ENCODE results near the gene HABP4.
A peak's percentile ranks its signal among the peaks of the same experiment; 100 is the strongest.

HABP4 gene

GRCh38 chr9:96436063-96436455, 13.9 kb upstream of the HABP4 start:
- DNase-seq, result no peak

- DNase-seq, result no peak
Observed at GRCh38 chr9:96436456-96437126, 13.4 kb upstream of the HABP4 start.

- no peak for DNase-seq
Observed at GRCh38 chr9:96437454-96437853, 12.5 kb upstream of the HABP4 start.

- DNase-seq, result no peak
Observed at GRCh38 chr9:96440671-96441199, 9.2 kb upstream of the HABP4 start.

GRCh38 chr9:96441798-96442445, 8.0 kb upstream of the HABP4 start:
- peak; percentile 24 for DNase-seq

GRCh38 chr9:96442491-96442890, 7.5 kb upstream of the HABP4 start:
- no peak for DNase-seq

- no peak for DNase-seq
Observed at GRCh38 chr9:96447406-96447805, 2.6 kb upstream of the HABP4 start.

- no peak for DNase-seq
Observed at GRCh38 chr9:96448546-96449170, 1.3 kb upstream of the HABP4 start.

GRCh38 chr9:96449523-96449844, 485 bp upstream of the HABP4 start:
- DNase-seq, result no peak

- DNase-seq, result peak; percentile 19
Observed at GRCh38 chr9:96450613-96451528, 902 bp downstream of the HABP4 start.

- peak; percentile 44 for DNase-seq
Observed at GRCh38 chr9:96453625-96454024, 3.7 kb downstream of the HABP4 start.

GRCh38 chr9:96457266-96457665, 7.3 kb downstream of the HABP4 start:
- DNase-seq, result no peak

GRCh38 chr9:96458226-96458625, 8.3 kb downstream of the HABP4 start:
- no peak for DNase-seq

GRCh38 chr9:96459268-96460007, 9.5 kb downstream of the HABP4 start:
- no peak for DNase-seq

- DNase-seq, result no peak
Observed at GRCh38 chr9:96460470-96460869, 10.5 kb downstream of the HABP4 start.

GRCh38 chr9:96460882-96461281, 10.9 kb downstream of the HABP4 start:
- no peak for DNase-seq

- DNase-seq, result no peak
Observed at GRCh38 chr9:96461336-96461735, 11.4 kb downstream of the HABP4 start.

- DNase-seq, result no peak
Observed at GRCh38 chr9:96462541-96462940, 12.6 kb downstream of the HABP4 start.

GRCh38 chr9:96464426-96464825, 14.5 kb downstream of the HABP4 start:
- no peak for DNase-seq

- DNase-seq, result no peak
Observed at GRCh38 chr9:96467784-96468183, 17.8 kb downstream of the HABP4 start.

GRCh38 chr9:96476013-96476412, 26.0 kb downstream of the HABP4 start:
- DNase-seq, result no peak

- no peak for DNase-seq
Observed at GRCh38 chr9:96476591-96476990, 26.6 kb downstream of the HABP4 start.
